ENCODE data around the gene NLRP12.

NLRP12 gene

DNA sequence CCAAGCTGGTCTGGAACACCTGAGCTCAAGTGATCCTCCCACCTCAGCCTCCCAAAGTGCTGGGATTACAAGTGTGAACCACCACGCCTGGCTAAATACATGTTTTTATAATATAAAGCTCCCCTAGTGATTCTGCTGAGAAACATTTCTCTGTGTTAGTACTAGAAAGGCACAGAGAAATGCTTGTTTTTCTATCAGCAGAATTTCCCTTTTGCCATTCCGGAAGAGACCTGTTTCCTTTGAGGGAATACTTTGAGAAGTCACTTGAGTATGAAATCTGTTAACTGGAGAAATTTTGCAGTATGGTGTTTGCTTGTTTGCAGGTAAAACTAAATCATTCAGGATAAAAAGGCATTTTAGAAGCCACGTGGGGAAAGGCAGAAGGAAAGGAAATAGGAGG, 4.4 kb upstream of the NLRP12 start:
- no peak for TF ChIP-seq EZH2phosphoT487 (conservative IDR thresholded peaks at IDR 0.05; ENCODE audit: low read length)
- TF ChIP-seq, protein P1, sequence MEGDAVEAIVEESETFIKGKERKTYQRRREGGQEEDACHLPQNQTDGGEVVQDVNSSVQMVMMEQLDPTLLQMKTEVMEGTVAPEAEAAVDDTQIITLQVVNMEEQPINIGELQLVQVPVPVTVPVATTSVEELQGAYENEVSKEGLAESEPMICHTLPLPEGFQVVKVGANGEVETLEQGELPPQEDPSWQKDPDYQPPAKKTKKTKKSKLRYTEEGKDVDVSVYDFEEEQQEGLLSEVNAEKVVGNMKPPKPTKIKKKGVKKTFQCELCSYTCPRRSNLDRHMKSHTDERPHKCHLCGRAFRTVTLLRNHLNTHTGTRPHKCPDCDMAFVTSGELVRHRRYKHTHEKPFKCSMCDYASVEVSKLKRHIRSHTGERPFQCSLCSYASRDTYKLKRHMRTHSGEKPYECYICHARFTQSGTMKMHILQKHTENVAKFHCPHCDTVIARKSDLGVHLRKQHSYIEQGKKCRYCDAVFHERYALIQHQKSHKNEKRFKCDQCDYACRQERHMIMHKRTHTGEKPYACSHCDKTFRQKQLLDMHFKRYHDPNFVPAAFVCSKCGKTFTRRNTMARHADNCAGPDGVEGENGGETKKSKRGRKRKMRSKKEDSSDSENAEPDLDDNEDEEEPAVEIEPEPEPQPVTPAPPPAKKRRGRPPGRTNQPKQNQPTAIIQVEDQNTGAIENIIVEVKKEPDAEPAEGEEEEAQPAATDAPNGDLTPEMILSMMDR (IDR thresholded peaks at IDR 0.05; ENCODE audit: insufficient read depth, low read length, poor library complexity, severe bottlenecking), result no peak
- Histone ChIP-seq H3F3A (ENCODE audit: insufficient read depth) (no peaks in the 10 kb centered on the region), H3K27ac (ENCODE audit: low read depth, low read length) (no peak overlapping the region), H3K4me3 (ENCODE audit: insufficient read depth, low read length, poor library complexity, severe bottlenecking) (no peak overlapping the region), H3K9me3 (ENCODE audit: insufficient read depth, low read length) (no peaks in the 10 kb centered on the region), H2AFZ (ENCODE audit: low read depth, low read length, severe bottlenecking) (no peak overlapping the region), H3K4me2 (ENCODE audit: low read depth, low read length, poor library complexity, severe bottlenecking) (no peak overlapping the region), H3K36me3 (ENCODE audit: low read length) (no peaks in the 10 kb centered on the region), H3K9me2 (replicated peaks; ENCODE audit: insufficient read depth, low read length) (no peaks in the 10 kb centered on the region), H3K79me2 (ENCODE audit: insufficient read depth, low read length) (no peaks in the 10 kb centered on the region), H4K20me1 (ENCODE audit: low read depth, low read length) (no peaks in the 10 kb centered on the region), H3K9ac (ENCODE audit: low read length) (no peak overlapping the region), H3K27me3 (ENCODE audit: low read length) (no peaks in the 10 kb centered on the region)

DNA sequence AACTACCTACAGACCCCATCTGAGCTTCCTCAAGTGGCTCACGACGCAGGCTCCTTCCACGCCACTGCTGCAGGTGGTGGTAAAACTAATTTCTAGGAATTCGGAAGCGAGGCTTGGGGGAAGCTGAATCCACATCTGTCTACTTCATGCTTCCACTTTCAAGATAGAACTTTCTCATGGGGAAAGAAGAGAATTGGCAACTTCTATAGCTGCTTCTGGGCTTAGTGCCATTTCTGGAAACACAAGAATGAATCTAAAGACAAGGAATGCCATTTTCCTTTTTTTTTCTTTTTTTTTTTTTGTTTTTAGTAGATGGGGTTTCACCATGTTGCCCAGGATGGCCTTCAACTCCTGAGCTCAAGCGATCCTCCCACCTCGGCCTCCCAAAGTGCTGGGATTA, 2.8 kb upstream of the NLRP12 start:
- no peak overlapping the region for H3K27ac ChIP-seq (ENCODE audit: low read depth, low read length)
- H3K9ac ChIP-seq (ENCODE audit: low read length), result no peak overlapping the region

DNA sequence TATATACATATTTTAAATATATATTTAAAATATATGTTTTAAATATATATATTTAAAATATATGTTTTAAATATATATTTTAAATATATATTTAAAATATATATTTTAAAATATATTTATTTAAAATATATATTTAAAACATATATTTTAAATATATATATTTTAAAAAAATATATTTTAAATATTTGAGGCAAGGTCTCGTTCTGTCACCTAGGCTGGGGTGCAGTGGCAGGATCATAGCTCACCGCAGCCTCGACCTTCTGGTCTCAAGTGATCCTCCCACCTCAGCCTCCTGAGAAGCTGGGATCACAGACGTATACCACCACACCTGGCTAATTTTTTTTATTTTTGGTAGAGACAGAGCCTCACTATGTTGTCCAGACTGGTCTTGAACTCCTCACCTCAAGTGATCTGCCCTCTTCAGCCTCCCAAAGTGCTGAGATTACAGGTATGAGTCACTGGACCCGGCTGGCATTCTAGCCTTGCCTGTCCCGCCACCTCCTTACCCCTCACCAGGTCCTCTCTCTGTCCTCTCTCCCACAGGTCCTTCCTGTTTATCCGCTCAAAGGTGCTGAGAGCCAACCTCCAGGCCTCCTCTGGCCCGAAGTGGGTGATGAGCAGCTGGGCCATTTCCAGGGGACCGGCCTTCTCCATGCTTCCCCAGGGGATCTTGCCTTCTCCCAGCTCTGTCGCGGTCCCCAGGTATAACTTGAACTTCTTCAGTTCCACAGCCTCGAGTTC, 564 bp downstream of the NLRP12 start:
- Histone ChIP-seq H3K27ac (ENCODE audit: low read depth, low read length) (no peak overlapping the region), H3K36me3 (ENCODE audit: low read length) (no peaks in the 10 kb centered on the region), H3K9me3 (ENCODE audit: insufficient read depth, low read length) (no peaks in the 10 kb centered on the region), H3K4me2 (ENCODE audit: low read depth, low read length, poor library complexity, severe bottlenecking) (no peak overlapping the region), H4K20me1 (ENCODE audit: low read depth, low read length) (no peaks in the 10 kb centered on the region), H3K4me3 (ENCODE audit: insufficient read depth, low read length, poor library complexity, severe bottlenecking) (no peak overlapping the region), H3K9ac (ENCODE audit: low read length) (no peak overlapping the region), H2AFZ (ENCODE audit: low read depth, low read length, severe bottlenecking) (no peak overlapping the region), H3K27me3 (ENCODE audit: low read length) (no peaks in the 10 kb centered on the region), H3F3A (ENCODE audit: insufficient read depth) (no peaks in the 10 kb centered on the region), H3K79me2 (ENCODE audit: insufficient read depth, low read length) (no peaks in the 10 kb centered on the region), H3K9me2 (replicated peaks; ENCODE audit: insufficient read depth, low read length) (no peaks in the 10 kb centered on the region)
- TF ChIP-seq, protein P1 (IDR thresholded peaks at IDR 0.05; ENCODE audit: insufficient read depth, low read length, poor library complexity, severe bottlenecking), result no peak
- TF ChIP-seq EZH2phosphoT487 (conservative IDR thresholded peaks at IDR 0.05; ENCODE audit: low read length), result no peak

More for the DNA sequence above, 2.8 kb upstream of the NLRP12 start:
- Histone ChIP-seq H3K27me3 (ENCODE audit: low read length) (no peaks in the 10 kb centered on the region), H3K9me3 (ENCODE audit: insufficient read depth, low read length) (no peaks in the 10 kb centered on the region), H3K9me2 (replicated peaks; ENCODE audit: insufficient read depth, low read length) (no peaks in the 10 kb centered on the region), H3K4me2 (ENCODE audit: low read depth, low read length, poor library complexity, severe bottlenecking) (no peak overlapping the region), H2AFZ (ENCODE audit: low read depth, low read length, severe bottlenecking) (no peak overlapping the region), H3K79me2 (ENCODE audit: insufficient read depth, low read length) (no peaks in the 10 kb centered on the region), H3K36me3 (ENCODE audit: low read length) (no peaks in the 10 kb centered on the region), H4K20me1 (ENCODE audit: low read depth, low read length) (no peaks in the 10 kb centered on the region), H3F3A (ENCODE audit: insufficient read depth) (no peaks in the 10 kb centered on the region), H3K4me3 (ENCODE audit: insufficient read depth, low read length, poor library complexity, severe bottlenecking) (no peak overlapping the region)
- TF ChIP-seq EZH2phosphoT487 (conservative IDR thresholded peaks at IDR 0.05; ENCODE audit: low read length), result no peak
- TF ChIP-seq, protein P1 (IDR thresholded peaks at IDR 0.05; ENCODE audit: insufficient read depth, low read length, poor library complexity, severe bottlenecking), result no peak
